Natural killer cell (primary cell): Measurements from ENCODE around the gene ABCC1. TPM values are rescaled to one million over a fixed set of nuclear protein-coding genes. Genes with fewer than 3 reads are reported as not detected.
"Not testable (repeated sequence)": the region's sequence is repeated elsewhere in the genome, so short reads cannot be mapped to it uniquely, and the experiment has no call there.

Source experiments
- ATAC-seq, 3 donors: fragments of 150-1000 bp in 2 of 3; fragments of 200-7000 bp in 1 of 3; cut with Tn5 transposase; 1 replicate in 1 of 3; 2 replicates in 2 of 3; pipeline ENCODE4 v1.10.0; 2021; ENCODE audit warnings: mild to moderate bottlenecking in 2 of 3, moderate library complexity in 2 of 3
- DNase-seq, 2 donors: peaks; one replicate each; pipeline versions ENCODE4 v3.0.0 to v3.0.0-alpha.2; 2013 to 2021; ENCODE audit warnings: mixed read lengths in 1 of 2
- H3K27ac ChIP-seq: one replicate; pipeline ENCODE4 v1.5.1; 2013; ENCODE audit warnings: mild to moderate bottlenecking, low read length
- H3K27me3 ChIP-seq: one replicate; pipeline ENCODE4 v1.6.1; 2013; ENCODE audit warnings: low read length; ENCODE audit not compliant: control insufficient read depth, insufficient read depth
- H3K36me3 ChIP-seq: one replicate; pipeline ENCODE4 v1.6.1; 2013; ENCODE audit warnings: low read length; ENCODE audit not compliant: control insufficient read depth, insufficient read depth
- H3K4me1 ChIP-seq: one replicate; pipeline ENCODE4 v1.6.1; 2013; ENCODE audit warnings: low read length; ENCODE audit not compliant: control insufficient read depth, insufficient read depth
- H3K4me3 ChIP-seq: one replicate; pipeline ENCODE4 v1.5.1; 2013; ENCODE audit warnings: low read length
- H3K9me3 ChIP-seq: one replicate; pipeline ENCODE4 v1.6.1; 2013; ENCODE audit warnings: low read length; ENCODE audit not compliant: control insufficient read depth, insufficient read depth
- H3K27ac Mint-ChIP-seq, 2 donors: one replicate each; pipeline ENCODE4 v1.8.0; 2022; ENCODE audit warnings: mild to moderate bottlenecking in 2 of 2, mixed read lengths in 2 of 2, moderate library complexity in 1 of 2
- H3K27me3 Mint-ChIP-seq, 2 donors: one replicate each; pipeline ENCODE4 v1.8.0; 2022; ENCODE audit warnings: low read depth in 2 of 2, mixed read lengths in 2 of 2
- H3K36me3 Mint-ChIP-seq: one replicate; pipeline ENCODE4 v1.8.0; 2022; ENCODE audit warnings: mixed read lengths
- H3K4me1 Mint-ChIP-seq, 2 donors: one replicate each; pipeline ENCODE4 v1.8.0; 2022; ENCODE audit warnings: mixed read lengths in 2 of 2
- H3K4me3 Mint-ChIP-seq: one replicate; pipeline ENCODE4 v1.8.0; 2022; ENCODE audit warnings: mild to moderate bottlenecking, moderate library complexity, mixed read lengths
- H3K9me3 Mint-ChIP-seq, 2 donors: one replicate each; pipeline ENCODE4 v1.8.0; 2022; ENCODE audit warnings: mixed read lengths in 2 of 2
- CTCF ChIP-seq: fragments of 200-600 bp; IDR thresholded peaks from one replicate; pipeline ENCODE4 v1.8.0; 2022; ENCODE audit warnings: antibody characterized with exemption
- whole genome bisulfite sequencing: methylation state at CpG from one replicate; pipeline ENCODE4 v1.1.7; 2013; ENCODE audit warnings: missing lambda C conversion rate; ENCODE audit not compliant: insufficient coverage; 5-methylcytosine and 5-hydroxymethylcytosine counted together
- intact Hi-C: fragments of 100-400 bp; cut with micrococcal nuclease; formaldehyde crosslinking; loops from one replicate; pipeline ENCODE4 v1.14.2; 2022
- total RNA-seq, 4 donors: library from RNA; stranded (reverse); fragments of 120-200 nt in 1 of 4; gene quantifications; one replicate each; pipeline versions ENCODE4 v1.2.3 to v1.2.4, GENCODE V29; 2013 to 2022

The ABCC1 gene
- total RNA-seq, 3 donors from 2014 or later (not counting 1 experiment from before 2014, with no cell fraction given): 24.5 to 53.9 (median 27.9) TPM

- DNase-seq (no peak), ATAC-seq (no peak)
- Mint-ChIP-seq H3K4me3 (no peak overlapping the region), H3K9me3 (peaks cover 7 to 9% of the 10 kb centered on the region in 2 donors), H3K4me1 (no peaks in the 10 kb centered on the region), H3K27me3 (no peaks in the 10 kb centered on the region), H3K27ac (no peak overlapping the region), H3K36me3 (no peaks in the 10 kb centered on the region)
- Histone ChIP-seq H3K36me3 (no peaks in the 10 kb centered on the region), H3K27me3 (no peaks in the 10 kb centered on the region), H3K4me3 (no peak overlapping the region), H3K4me1 (no peaks in the 10 kb centered on the region), H3K27ac (no peak overlapping the region), H3K9me3 (peaks cover 12% of the 10 kb centered on the region)
- 75% methylated on average over 5 of the region's 5 CpGs for WGBS
- intact Hi-C loops: no loop called here
- TF ChIP-seq CTCF: no peak
Observed at GRCh38 chr16:16161319-16161718, 211.9 kb downstream of the ABCC1 start.

GRCh38 chr16:16161840-16162239 lies 212.4 kb downstream of the ABCC1 start:
- H3K4me3 ChIP-seq, H3K36me3 ChIP-seq, H3K27ac Mint-ChIP-seq, H3K27ac ChIP-seq, H3K4me3 Mint-ChIP-seq, intact Hi-C loops, ATAC-seq, H3K9me3 Mint-ChIP-seq, H3K36me3 Mint-ChIP-seq, H3K4me1 ChIP-seq, H3K4me1 Mint-ChIP-seq, H3K27me3 Mint-ChIP-seq, H3K27me3 ChIP-seq, DNase-seq: not testable (repeated sequence)
- 89% methylated on average over 5 of the region's 5 CpGs for WGBS
- H3K9me3 ChIP-seq: peaks cover 12% of the 10 kb centered on the region

GRCh38 chr16:16162591-16162990 lies 213.2 kb downstream of the ABCC1 start:
- TF ChIP-seq CTCF: no peak
- DNase-seq (no peak), ATAC-seq (no peak)
- Mint-ChIP-seq H3K4me3 (no peak overlapping the region), H3K27me3 (no peaks in the 10 kb centered on the region), H3K36me3 (no peaks in the 10 kb centered on the region), H3K4me1 (no peaks in the 10 kb centered on the region), H3K9me3 (peaks cover 7 to 9% of the 10 kb centered on the region in 2 donors), H3K27ac (no peak overlapping the region)
- Histone ChIP-seq H3K4me3 (no peak overlapping the region), H3K4me1 (no peaks in the 10 kb centered on the region), H3K27ac (no peak overlapping the region), H3K36me3 (no peaks in the 10 kb centered on the region), H3K9me3 (peaks cover 12% of the 10 kb centered on the region), H3K27me3 (no peaks in the 10 kb centered on the region)
- WGBS: 68% methylated on average over 3 of the region's 3 CpGs
- intact Hi-C loops: no loop called here

- Mint-ChIP-seq H3K4me1 (no peaks in the 10 kb centered on the region), H3K27ac (no peak overlapping the region), H3K9me3 (peaks cover 7 to 8% of the 10 kb centered on the region in 2 donors), H3K4me3 (no peak overlapping the region), H3K36me3 (no peaks in the 10 kb centered on the region), H3K27me3 (no peaks in the 10 kb centered on the region)
- H3K4me1 ChIP-seq: no peaks in the 10 kb centered on the region
- 85% methylated on average over 4 of the region's 4 CpGs for WGBS
- no peaks in the 10 kb centered on the region for H3K36me3 ChIP-seq
- peaks cover 12% of the 10 kb centered on the region for H3K9me3 ChIP-seq
- H3K27me3 ChIP-seq: no peaks in the 10 kb centered on the region
- intact Hi-C loops: no loop called here
- DNase-seq (no peak), ATAC-seq (no peak)
- TF ChIP-seq CTCF: no peak
- H3K27ac ChIP-seq: no peak overlapping the region
- no peak overlapping the region for H3K4me3 ChIP-seq
Observed at GRCh38 chr16:16163109-16163508, 213.7 kb downstream of the ABCC1 start.
